NCI-H2227 treated with DMSO at 0.1 percent for 48 hours (cell line): Measurements from ENCODE around the gene LIAS.
"Not testable (repeated sequence)": the region's sequence is repeated elsewhere in the genome, so short reads cannot be mapped to it uniquely, and the experiment has no call there.

ENCODE experiments used
- DNase-seq: peaks from one replicate; lab custom pipeline; 2025; lab: John Stamatoyannopoulos, UW

LIAS gene

DNA sequence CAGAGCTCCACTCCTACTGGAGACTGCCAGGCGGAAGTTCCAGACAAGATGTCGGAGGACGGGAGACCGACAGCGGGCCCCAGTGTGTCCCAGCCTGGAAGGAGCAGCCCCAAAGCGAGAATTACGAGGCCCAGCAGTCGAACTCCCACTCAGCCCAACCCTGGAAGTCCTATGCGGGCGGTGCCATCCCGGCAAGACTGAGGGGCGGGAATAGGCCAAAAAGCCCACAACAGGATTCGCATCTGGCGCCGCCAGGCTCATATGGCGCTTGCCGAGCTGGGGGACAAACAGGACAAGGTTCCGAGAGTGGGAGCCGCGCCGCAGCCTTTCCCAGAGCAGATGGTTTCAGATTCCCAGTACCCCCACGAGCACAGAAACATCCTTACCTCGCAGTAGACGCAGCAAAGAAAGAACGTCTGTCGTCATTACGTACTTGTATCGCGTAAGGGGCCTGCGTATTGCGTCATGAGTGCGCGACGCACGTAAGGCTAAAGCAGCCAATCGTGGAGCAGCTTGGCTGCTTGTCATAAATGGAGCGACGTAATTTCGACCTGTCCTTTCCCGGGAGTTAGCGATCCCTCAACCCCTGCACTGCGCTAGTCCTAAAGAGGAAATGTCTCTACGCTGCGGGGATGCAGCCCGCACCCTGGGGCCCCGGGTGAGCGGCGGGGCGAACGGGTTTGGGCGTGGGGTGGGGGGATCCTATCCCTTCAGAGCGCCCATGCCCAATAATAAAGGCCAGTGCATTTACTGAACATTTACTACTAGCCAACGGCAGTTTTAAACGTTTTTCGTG, at the start of gene LIAS, which contains the start of gene RPL9:
Gene LIAS, plus strand, starts transcription at position 552 of the 796 bp plus-strand sequence. Its CDS starts 62 bp downstream, at position 614.
Gene RPL9, minus strand, starts transcription at position 418 of the 796 bp plus-strand sequence. CDS start 483 bp downstream, outside the sequence.
- peak; percentile 92 for DNase-seq

DNA sequence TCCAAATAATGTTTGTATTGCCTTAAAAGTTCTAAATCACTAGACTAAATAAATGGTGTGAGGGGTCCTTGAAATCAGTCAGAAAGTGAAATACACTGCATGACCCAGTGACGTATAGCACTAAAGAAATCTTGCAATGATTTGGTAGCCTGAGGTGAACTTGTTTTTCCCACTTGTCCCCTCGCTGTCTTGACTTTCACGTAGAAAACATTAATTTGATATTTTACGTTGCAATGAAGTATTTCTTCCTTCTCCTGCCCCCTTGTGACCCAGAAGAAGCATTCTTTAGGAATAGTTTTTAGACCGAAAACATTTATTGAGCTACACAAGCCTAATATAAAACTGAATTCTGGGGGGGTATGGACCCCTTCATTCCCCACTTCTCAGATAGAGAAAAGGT, 48.4 kb upstream of the LIAS start:
- no peak for DNase-seq

DNA sequence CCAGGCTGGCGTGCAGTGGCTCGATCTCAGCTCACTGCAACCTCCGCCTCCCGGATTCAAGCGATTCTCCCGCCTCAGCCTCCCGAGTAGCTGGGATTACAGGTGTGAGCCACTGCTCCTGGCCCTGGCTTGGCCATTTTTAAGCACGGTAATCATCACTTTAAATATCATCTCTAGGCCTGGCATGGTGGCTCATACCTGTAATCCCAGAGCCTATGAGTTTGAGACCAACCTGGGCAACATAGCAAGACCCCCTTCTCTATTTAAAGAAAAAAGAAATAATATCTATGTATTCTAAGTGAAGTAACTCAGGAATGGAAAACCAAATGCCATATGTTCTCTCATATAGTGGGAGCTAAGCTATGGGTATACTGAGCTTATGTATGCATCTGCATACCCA, 47.3 kb upstream of the LIAS start:
- not testable (repeated sequence) for DNase-seq

DNA sequence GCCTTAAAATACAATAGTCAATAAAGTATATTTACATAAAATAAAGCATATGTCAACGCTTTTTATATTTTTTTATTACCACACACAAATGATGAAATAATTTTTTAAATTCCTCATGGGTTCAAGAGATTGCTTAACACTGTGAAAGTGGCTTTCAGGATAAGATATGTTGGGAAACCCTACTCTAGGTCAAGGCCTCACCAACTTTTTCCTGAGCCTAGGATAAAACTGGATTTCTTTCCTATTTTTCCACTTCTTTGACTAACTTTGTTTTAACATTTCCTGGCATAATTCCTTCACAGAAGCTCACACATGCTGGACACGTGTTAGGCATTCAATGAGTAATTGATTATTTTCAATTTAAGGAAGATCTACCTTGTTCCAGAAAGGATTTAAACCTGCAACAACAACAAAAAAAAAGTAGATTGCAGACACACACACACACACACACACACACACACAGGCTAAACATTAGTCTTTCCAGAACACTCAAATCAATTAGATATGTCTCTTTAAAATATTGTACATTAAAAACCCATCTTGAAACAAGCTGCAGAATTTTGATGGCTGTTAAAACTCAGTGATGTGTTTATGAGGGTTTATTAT, 43.1 kb upstream of the LIAS start:
- no peak for DNase-seq

DNA sequence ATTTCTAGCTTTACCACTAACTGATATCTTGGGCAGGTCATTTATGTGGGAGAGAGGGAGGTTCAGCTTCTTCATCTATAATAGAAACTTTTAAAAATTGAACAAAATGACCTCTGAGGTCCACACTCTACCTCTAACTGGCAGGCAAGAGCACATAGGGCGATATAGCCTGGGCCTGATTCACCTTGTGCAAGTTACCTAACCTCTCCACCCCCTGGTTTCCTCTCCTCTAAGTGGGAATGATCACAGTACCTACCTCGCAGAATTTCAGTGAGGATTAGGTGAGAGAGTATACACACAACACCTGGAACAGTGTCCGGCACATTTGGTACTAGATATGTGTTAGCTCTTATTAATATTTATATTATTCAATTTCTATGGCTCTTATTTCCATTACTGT, 36.6 kb upstream of the LIAS start:
- DNase-seq: no peak

DNA sequence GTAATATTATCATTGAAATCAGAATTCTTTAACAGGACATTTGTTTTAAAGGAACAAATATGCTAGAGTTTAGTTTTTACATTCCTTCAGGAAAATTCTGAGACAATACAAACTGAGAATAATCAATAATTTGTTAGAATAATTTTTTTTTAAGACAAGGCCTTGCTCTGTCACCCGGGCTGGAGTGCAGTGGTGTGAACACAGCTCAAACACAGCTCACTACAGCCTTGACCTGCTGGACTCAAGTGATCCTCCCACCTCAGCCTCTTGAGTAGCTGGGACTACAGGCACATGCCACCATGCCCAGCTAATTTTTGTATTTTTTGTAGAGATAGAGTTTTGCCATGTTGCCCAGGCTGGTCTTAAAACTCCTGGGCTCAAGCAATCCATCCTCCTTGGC, 33.6 kb upstream of the LIAS start:
- DNase-seq: not testable (repeated sequence)

DNA sequence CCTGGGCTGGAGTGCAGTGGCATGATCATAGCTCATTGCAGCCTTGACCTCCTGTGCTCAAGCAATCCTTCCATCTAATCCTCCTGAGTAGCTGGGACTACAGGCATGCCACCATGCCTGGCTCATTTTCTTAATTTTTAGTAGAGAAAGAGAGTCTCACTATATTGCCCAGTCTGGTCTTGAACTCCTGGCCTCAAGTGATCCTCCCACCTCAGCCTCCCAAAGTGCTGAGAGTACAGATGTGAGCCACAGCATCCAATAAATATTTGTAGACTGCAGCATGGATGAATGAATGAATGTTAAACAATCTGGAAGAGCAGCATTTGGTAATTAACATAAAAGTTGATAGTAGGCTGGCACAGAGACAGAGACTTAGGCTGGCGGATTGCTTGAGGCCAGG, 32.1 kb upstream of the LIAS start:
- DNase-seq: no peak

DNA sequence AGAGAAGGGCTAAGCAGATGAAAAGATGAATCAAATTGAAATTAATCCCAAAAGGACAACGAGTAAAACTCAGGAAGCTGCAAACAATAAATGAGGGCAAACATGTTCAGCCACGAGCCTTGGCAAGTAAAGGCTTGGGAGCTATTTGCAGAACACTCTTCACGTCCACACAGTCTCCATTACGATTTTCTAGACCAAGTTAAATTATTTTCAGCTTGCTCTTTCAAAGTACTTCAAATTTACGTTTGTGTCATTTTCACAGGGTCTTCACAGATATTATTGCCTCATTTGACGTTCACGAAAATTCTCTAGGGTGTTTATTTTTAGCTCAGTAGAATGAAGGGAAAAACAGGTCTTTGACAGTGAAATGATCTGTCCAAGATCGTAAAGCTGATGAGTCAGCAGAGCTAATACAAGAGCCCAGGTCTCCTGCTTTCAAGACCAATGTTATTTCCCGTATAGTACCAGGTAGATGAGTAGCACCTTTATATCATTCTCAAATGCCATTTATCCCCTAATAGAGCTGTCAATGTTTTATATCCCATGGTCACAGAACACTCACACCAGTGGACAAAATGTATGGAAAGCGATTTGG, 31.2 kb upstream of the LIAS start:
- DNase-seq: peak; percentile 11

DNA sequence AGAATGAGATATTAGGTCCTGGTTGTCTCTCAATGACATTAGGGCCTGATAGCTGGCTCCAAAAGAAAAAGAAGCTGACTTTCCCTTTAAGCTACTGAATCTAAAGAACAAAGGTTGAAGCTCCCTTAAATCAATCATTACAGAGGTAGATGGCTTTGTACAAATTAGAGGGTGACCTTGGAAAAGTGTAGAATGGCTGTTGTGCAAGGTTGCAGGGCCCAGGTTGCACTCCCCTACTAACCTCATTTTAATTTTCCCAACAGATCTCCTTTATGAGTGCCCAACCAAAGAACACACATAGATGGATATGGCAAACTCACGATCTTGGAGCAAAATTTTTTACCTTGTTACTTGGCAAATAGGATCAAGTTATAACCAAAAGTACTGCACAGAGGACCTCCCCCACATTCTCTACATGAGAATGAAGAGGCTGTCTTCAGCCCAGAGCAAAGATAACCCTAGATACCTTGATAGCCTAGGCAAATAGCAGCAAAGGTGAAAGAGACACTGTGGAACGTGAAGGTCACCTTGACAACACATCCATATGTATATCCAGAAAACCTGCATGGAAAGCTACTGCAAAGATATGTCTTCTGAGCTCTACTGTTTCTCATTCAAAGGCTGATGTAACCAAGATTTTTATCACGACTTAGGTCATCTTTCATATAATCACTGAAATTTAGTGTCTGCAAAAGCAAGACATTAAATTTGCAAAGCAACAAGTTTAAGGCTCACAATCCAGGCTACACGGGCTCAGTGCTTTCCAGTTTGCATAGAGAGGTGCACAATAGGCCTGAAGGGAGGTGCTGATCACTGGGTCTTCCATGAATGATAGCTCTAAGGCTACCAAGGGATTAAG, 29.2 kb upstream of the LIAS start:
- no peak for DNase-seq

DNA sequence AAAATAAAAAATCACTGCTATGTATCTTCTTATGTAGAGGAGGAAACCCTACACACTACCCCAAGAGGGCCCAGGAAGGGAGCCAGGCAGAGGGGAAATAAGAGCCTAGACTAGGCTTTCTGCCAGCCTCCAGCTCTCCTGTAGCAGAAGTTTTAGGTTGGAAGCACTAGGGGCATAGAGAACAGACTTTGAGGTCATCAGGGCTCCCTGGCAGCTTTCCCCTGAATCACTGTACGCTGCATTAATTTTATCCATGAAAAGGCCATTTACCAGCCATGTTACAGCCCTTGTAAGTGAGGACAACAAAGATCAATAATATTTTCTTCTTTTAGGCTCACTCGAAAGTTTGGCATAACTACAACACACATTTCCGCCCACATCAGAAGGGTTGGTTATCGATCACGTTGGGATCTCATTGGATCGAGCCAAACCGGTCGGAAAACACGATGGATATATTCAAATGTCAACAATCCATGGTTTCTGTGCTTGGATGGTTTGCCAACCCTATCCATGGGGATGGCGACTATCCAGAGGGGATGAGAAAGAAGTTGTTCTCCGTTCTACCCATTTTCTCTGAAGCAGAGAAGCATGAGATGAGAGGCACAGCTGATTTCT, 24.9 kb upstream of the LIAS start:
- no peak for DNase-seq

DNA sequence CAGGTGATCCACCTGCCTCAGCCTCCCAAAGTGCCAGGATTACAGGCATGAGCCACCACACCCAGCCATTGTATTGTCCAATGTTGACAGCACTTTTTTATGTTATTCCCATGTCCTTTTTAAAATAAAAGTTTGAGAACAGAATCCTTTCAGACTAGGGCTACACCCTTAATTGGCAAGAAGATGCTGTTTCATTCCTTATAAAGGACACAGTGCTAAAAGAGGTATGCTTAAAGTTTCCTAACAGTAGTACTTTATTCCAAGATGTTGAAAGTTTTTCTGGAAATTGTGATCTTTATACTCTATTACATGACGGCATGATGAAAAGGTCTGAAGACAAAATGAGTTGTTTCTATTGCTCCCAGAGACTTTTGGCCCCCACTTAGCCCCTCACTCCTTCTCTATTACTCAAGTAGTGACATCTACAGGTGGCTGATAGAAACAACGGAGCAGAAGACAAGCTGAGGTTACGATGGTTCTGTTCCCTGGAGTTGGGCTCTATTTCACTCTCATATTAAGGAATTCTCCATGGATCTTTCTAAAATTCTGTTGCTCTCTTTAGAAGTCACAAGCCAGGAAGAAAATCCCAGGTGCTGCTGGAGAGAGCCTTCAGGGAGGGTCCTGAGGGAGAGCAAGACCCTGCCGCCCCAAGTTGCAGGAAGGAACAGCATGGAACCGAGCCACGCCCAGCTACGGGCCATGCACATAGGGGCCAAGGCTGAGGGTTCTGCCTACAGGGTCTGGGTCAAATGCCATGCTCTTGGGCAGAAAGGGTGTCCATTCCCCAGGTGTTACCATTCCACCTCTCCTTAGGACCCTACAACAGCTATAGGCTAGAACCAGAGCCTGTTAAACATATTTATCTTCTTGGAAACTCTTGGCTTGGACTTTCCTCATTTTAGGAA, 22.9 kb upstream of the LIAS start:
- DNase-seq: no peak

DNA sequence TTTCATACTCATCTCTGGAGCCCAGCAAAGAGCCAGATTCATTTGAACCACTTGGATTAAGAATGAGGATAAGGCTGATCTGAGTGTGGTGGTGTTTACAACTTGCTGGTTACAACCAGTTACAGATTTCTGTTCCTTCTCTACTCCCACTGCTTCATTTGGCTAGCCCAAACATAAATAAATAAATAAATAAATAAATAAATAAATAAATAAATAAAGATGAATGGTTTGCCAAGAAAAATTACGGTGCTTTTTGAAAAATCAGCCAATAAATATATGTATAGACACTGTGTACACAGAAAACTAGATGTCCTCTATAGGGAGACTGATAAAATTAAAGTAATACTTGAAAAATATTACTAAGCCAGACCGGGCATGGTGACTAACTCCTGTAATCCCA, 17.3 kb upstream of the LIAS start:
- DNase-seq: no peak

DNA sequence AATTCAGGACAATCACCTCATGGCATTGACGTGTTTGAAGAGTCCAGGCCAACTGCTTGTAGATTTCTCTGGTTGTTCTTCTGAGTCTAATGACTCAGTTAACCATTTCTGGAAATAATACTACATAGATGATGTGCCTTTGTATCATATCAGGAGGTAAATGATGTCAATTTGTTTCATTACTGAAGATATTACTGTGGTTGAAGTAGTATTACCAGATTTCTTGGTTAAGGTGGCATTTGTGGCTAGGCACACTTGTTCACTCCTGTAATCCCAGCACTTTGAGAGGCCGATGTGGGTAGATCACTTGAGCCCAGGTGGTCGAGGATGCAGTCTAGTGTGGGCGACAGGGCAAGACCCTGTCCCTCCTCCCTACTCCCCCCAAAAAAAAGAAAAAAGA, 15.9 kb upstream of the LIAS start:
- DNase-seq: no peak

DNA sequence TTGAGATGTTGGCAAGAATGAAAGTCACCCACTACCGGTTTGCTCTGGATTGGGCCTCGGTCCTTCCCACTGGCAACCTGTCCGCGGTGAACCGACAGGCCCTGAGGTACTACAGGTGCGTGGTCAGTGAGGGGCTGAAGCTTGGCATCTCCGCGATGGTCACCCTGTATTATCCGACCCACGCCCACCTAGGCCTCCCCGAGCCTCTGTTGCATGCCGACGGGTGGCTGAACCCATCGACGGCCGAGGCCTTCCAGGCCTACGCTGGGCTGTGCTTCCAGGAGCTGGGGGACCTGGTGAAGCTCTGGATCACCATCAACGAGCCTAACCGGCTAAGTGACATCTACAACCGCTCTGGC, 12.4 kb upstream of the LIAS start:
- DNase-seq: no peak

DNA sequence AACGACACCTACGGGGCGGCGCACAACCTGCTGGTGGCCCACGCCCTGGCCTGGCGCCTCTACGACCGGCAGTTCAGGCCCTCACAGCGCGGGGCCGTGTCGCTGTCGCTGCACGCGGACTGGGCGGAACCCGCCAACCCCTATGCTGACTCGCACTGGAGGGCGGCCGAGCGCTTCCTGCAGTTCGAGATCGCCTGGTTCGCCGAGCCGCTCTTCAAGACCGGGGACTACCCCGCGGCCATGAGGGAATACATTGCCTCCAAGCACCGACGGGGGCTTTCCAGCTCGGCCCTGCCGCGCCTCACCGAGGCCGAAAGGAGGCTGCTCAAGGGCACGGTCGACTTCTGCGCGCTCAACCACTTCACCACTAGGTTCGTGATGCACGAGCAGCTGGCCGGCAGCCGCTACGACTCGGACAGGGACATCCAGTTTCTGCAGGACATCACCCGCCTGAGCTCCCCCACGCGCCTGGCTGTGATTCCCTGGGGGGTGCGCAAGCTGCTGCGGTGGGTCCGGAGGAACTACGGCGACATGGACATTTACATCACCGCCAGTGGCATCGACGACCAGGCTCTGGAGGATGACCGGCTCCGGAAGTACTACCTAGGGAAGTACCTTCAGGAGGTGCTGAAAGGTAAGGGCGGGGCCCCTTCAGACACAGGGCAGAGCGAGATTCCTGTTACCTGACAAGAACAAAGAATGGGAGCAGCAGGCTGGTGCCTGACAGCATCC, 11.8 kb upstream of the LIAS start:
- DNase-seq: peak; percentile 22

DNA sequence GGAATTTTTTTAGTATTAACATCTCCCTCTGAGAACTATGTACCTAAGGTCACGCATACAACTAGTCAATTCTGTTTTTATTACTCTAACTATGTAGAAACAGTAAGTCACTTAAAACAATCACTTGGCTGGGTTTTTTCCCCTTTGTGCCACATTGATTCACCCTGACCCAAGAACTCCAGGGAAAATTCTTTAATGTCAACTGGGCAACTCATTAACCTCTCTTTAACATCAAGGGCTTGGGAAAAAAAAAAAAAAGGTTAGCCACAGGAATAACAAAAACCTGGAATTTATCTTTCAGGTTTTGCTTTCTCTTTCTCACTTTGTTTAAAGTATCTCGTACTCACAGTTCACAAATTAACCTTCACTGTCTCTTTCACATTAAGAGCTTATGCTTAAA, 8.2 kb upstream of the LIAS start:
- no peak for DNase-seq

DNA sequence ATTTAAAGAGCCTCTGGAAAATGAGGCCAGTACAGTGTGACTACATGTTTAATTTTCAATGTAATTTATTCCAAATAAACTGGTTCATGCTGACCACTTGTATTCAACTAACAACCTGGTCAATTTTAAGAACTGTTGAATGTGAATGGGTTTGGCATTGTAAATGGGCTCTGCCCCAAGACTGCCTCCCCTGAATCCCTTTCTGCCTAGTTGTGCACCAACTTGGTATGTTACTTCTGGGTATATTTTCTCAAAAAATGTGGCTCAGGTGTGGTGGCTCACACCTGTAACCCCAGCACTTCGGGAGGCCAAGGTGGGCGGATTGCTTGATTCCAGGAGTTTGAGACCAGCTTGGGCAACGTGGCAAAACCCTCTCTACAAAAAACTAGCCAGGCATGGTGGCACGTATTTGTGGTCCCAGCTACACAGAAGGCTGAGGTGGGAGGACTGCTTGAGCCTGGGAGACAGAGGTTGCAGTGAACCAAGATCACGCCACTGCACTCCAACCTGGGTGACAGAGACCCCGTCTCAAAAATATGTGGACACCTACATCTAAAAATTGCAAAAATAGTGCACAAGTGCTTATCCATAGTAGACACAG, 7.3 kb upstream of the LIAS start:
- no peak for DNase-seq

DNA sequence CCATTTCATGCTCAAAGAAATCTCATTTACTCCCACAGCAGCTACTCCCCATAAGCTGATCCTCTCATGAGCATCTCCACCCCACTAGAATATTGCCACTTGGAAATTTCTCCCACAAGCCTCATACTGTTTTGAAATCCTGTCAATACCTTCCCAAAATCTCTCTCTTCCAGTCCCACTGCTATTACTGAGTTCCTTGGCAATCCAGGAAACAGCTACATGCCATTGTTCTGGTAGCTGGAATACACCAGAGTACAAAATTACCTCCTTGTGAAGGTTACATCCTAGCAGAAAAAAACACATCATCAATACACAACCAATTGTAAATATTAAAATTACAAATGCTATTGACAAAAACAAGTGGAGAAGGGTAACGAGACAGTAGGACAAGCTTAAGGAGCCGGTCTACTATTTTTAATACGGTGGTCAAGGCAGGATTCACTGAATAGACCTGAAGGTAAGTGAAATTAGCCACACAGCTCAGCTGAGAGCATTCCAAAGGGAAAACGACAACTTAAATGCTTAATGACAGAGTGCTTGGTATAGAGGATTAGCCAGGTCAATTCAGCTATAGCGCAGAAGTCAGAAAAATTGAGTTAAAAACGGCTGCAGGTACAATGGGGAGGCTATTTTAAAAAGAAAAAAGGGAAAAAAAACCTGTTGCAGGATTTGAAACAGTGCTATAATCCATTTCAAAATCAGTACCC, 6.5 kb upstream of the LIAS start:
- DNase-seq: peak; percentile 6
